A549 (cell line): ENCODE measurements around the gene PFN1. TPM values are rescaled to one million over a fixed set of nuclear protein-coding genes. Genes with fewer than 3 reads are reported as not detected.

Source experiments
- ATAC-seq, 2 experiments: fragments of 200-7000 bp in 1 of 2; fragments of >200 bp in 1 of 2; cut with Nextera tagmentation in 1 of 2; cut with Tn5 transposase in 1 of 2; 3 replicates each; pipeline versions ENCODE4 v1.8.0 to v1.9.1; 2018 to 2020; ENCODE audit warnings: mild to moderate bottlenecking in 1 of 2, moderate library complexity in 1 of 2
- CTCF ChIA-PET: fragments of 300-600 bp; sonication (Branson Sonifier 250); formaldehyde crosslinking; extraction: SDS; loops from one replicate; lab custom pipeline; 2021; ENCODE audit warnings: antibody characterized with exemption, inconsistent platforms; lab: Yijun Ruan, JAX
- POLR2A ChIA-PET: fragments of 350-600 bp; formaldehyde crosslinking; extraction: SDS; loops from one replicate; lab custom pipeline; 2021; ENCODE audit warnings: antibody characterized with exemption, inconsistent platforms; lab: Yijun Ruan, JAX
- DNase-seq, 2 experiments: peaks; one replicate each; pipeline versions ENCODE4 v3.0.0 to v3.0.0-alpha.2; 2011 to 2016; ENCODE audit warnings: low read depth in 1 of 2, low spot score in 1 of 2
- FAIRE-seq: peaks from 2 replicates; lab custom pipeline; 2011; peaks lifted over from hg19 to GRCh38; lab: Jason Lieb, UNC
- H3K27ac ChIP-seq, 2 experiments: fragments of >200 bp; sonication (Bioruptor Twin); formaldehyde crosslinking; 3 replicates each; pipeline ENCODE4 v1.5.1; 2016 to 2017
- H3K4me1 ChIP-seq: fragments of >200 bp; sonication (Bioruptor Twin); formaldehyde crosslinking; 3 replicates; pipeline ENCODE4 v1.6.1; 2016
- H3K4me2 ChIP-seq: fragments of >200 bp; sonication (Bioruptor Twin); formaldehyde crosslinking; 3 replicates; pipeline ENCODE4 v1.6.1; 2016
- H3K4me3 ChIP-seq: fragments of >200 bp; sonication (Bioruptor Twin); formaldehyde crosslinking; 3 replicates; pipeline ENCODE4 v1.5.1; 2016
- H3K9me3 ChIP-seq: fragments of >200 bp; sonication (Bioruptor Twin); formaldehyde crosslinking; 3 replicates; pipeline ENCODE4 v1.6.1; 2016
- BCL3 ChIP-seq: fragments of >200 bp; sonication (Bioruptor Twin); formaldehyde crosslinking; IDR thresholded peaks from 3 replicates; pipeline ENCODE4 v1.6.1; 2016
- CBX2 ChIP-seq: fragments of 200-600 bp; sonication (generic); IDR thresholded peaks from 2 replicates; pipeline ENCODE4 v1.6.1; 2016; ENCODE audit warnings: low read depth, mild to moderate bottlenecking, borderline replicate concordance
- CBX8 ChIP-seq: fragments of 200-600 bp; sonication (generic); IDR thresholded peaks from 2 replicates; pipeline ENCODE4 v1.6.1; 2016
- CEBPB ChIP-seq, 2 experiments: fragments of >200 bp in 1 of 2; sonication (Bioruptor Twin) in 1 of 2; formaldehyde crosslinking in 1 of 2; IDR thresholded peaks; 2 replicates each; pipeline ENCODE4 v1.6.1; 2012 to 2016
- EHMT2 ChIP-seq: fragments of 200-600 bp; sonication (generic); IDR thresholded peaks from 2 replicates; pipeline ENCODE4 v1.6.1; 2016; ENCODE audit warnings: antibody characterized with exemption, low read depth, mild to moderate bottlenecking, moderate library complexity
- GATA3 ChIP-seq: IDR thresholded peaks from 2 replicates; pipeline ENCODE4 v1.6.1; 2012; ENCODE audit warnings: borderline replicate concordance
- HDAC2 ChIP-seq: fragments of 200-600 bp; sonication (generic); IDR thresholded peaks from 2 replicates; pipeline ENCODE4 v1.6.1; 2016
- HEYL ChIP-seq: fragments of 250-450 bp; sonication (Bioruptor Pico); IDR thresholded peaks from 2 replicates; pipeline ENCODE4 v1.8.0; 2021; ENCODE audit warnings: mild to moderate bottlenecking, moderate library complexity
- HOXB13 ChIP-seq: fragments of 250-450 bp; sonication (Bioruptor Pico); IDR thresholded peaks from 2 replicates; pipeline ENCODE4 v1.5.0; 2020; ENCODE audit warnings: low read depth, mild to moderate bottlenecking, moderate library complexity
- HOXB5 ChIP-seq: fragments of 250-450 bp; sonication (Bioruptor Pico); IDR thresholded peaks from 2 replicates; pipeline ENCODE4 v1.5.0; 2020; ENCODE audit warnings: mild to moderate bottlenecking, moderate library complexity
- JUN ChIP-seq, 2 experiments: fragments of >200 bp; sonication (Bioruptor Twin); formaldehyde crosslinking; IDR thresholded peaks; 2 replicates in 1 of 2; 3 replicates in 1 of 2; pipeline ENCODE4 v1.6.1; 2016 to 2017
- KDM1A ChIP-seq: fragments of 200-600 bp; sonication (generic); IDR thresholded peaks from 2 replicates; pipeline ENCODE4 v1.6.1; 2016; ENCODE audit warnings: low read depth, mild to moderate bottlenecking
- POLR2A ChIP-seq: IDR thresholded peaks from 2 replicates; pipeline ENCODE4 v1.6.1; 2012; ENCODE audit warnings: mild to moderate bottlenecking, low read length
- RAD21 ChIP-seq, 2 experiments: fragments of >200 bp in 1 of 2; sonication (Bioruptor Twin) in 1 of 2; formaldehyde crosslinking in 1 of 2; IDR thresholded peaks in 1 of 2; conservative IDR thresholded peaks in 1 of 2; 2 replicates in 1 of 2; 3 replicates in 1 of 2; pipeline ENCODE4 v1.6.1; 2012 to 2018; ENCODE audit warnings: inconsistent platforms in 1 of 2
- RFX5 ChIP-seq: fragments of 450-650 bp; IDR thresholded peaks from 2 replicates; pipeline ENCODE4 v1.7.1; 2014; ENCODE audit warnings: antibody characterized with exemption, mild to moderate bottlenecking, moderate library complexity
- RNF2 ChIP-seq: fragments of 200-600 bp; sonication (generic); IDR thresholded peaks from 2 replicates; pipeline ENCODE4 v1.6.1; 2016; ENCODE audit warnings: low read depth, mild to moderate bottlenecking, antibody characterized with exemption, moderate library complexity, borderline replicate concordance
- SMC3 ChIP-seq: fragments of >200 bp; sonication (Bioruptor Twin); formaldehyde crosslinking; IDR thresholded peaks from 3 replicates; pipeline ENCODE4 v1.6.1; 2018; ENCODE audit warnings: inconsistent platforms
- ZC3H11A ChIP-seq: fragments of 450-650 bp; IDR thresholded peaks from 2 replicates; pipeline ENCODE4 v1.6.1; 2014; ENCODE audit warnings: antibody characterized with exemption, mild to moderate bottlenecking
- ZNF302 ChIP-seq: fragments of 250-450 bp; sonication (Bioruptor Pico); IDR thresholded peaks from 2 replicates; pipeline ENCODE4 v1.9.0; 2021; ENCODE audit warnings: inconsistent platforms, mild to moderate bottlenecking, moderate library complexity
- ZSCAN20 ChIP-seq: fragments of 250-450 bp; sonication (Bioruptor Pico); IDR thresholded peaks from 2 replicates; pipeline ENCODE4 v1.8.0; 2022; ENCODE audit warnings: mild to moderate bottlenecking, moderate library complexity
- WGBS: methylation state at CpG from one replicate; pipeline ENCODE4 v1.1.6; 2017; ENCODE audit errors: missing lambda C conversion rate; 5-methylcytosine and 5-hydroxymethylcytosine counted together
- polyA plus RNA-seq, 4 experiments: library from polyadenylated mRNA; depleted of rRNA in 3 of 4; stranded (reverse); fragments of >200 nt; fragmentation: RNase III in 1 of 4; extraction: RNeasy Plus Mini Kit Qiagen cat#74134 plus additional on column Dnase treatment in 1 of 4; gene quantifications; 2 replicates in 3 of 4; 3 replicates in 1 of 4; pipeline ENCODE4 v1.2.3, GENCODE V29; 2011 to 2017
- TF ChIP-seq, protein P1 (sequence below): fragments of 450-650 bp; IDR thresholded peaks from 2 replicates; pipeline ENCODE4 v1.6.1; 2014; ENCODE audit warnings: antibody characterized with exemption
- TF ChIP-seq, protein P2 (sequence below): IDR thresholded peaks from 2 replicates; pipeline ENCODE4 v1.6.1; 2012

Gene PFN1
- polyA plus RNA-seq, 2 of the 4 experiments (the other 2 are of a cell fraction): 1,732 to 3,230 TPM

DNA sequence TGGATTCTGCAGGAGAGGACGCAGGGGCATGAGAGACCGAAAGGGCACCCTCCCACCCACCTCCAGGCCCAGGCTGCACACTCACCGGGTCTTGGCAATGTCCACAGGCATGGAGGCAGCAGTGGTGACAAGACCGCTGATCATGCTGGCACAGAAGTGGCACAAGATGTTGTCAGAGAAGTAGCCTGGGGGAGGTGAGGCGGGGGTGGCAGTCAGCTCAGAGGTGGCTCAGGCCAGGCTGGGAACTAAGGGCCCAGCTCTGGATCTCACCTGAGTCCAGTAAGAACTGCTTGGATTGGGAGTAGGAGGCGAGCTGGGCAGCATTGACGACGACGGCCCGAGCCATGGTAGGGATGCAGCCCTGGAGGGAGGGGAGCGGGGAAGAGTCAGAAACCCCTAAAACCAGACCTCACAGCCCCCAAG is 10.2 kb downstream of the PFN1 start:
- no peak for DNase-seq
- H3K4me2 ChIP-seq: peak overlapping the region; percentile 94; the same call in 2 of the 3 replicates
- no peak for ATAC-seq
- H3K4me1 ChIP-seq: peaks cover 30% of the 10 kb centered on the region
- H3K27ac ChIP-seq: peak overlapping the region in 1 of 2 experiments; percentile 89; a peak in 2 of 6 replicates
- TF ChIP-seq HOXB13: no peak
- no peak for TF ChIP-seq ZSCAN20 (CRISPR knock-in tag)
- no peak for TF ChIP-seq CBX8
- TF ChIP-seq HEYL (CRISPR knock-in tag): no peak
- no peak for TF ChIP-seq JUN (IDR thresholded peaks at IDR 0.05)
- TF ChIP-seq, protein P1, sequence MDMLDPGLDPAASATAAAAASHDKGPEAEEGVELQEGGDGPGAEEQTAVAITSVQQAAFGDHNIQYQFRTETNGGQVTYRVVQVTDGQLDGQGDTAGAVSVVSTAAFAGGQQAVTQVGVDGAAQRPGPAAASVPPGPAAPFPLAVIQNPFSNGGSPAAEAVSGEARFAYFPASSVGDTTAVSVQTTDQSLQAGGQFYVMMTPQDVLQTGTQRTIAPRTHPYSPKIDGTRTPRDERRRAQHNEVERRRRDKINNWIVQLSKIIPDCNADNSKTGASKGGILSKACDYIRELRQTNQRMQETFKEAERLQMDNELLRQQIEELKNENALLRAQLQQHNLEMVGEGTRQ: no peak
- CTCF ChIA-PET: interaction anchor here (2.6 to 3.5 kb wide), 3 partner anchors 14 to 43 kb away, joined by 13 to 14 read pairs (median 14); no protein-coding TSS in a partner anchor
- no peak for FAIRE-seq
- H3K9me3 ChIP-seq: no peaks in the 10 kb centered on the region
- WGBS: 94% methylated on average over 11 of the region's 11 CpGs
- no peak overlapping the region for H3K4me3 ChIP-seq
- POLR2A ChIA-PET: interaction anchor here (2.9 kb wide), 1 partner anchor 29 kb away, joined by 17 read pairs; no protein-coding TSS in a partner anchor

DNA sequence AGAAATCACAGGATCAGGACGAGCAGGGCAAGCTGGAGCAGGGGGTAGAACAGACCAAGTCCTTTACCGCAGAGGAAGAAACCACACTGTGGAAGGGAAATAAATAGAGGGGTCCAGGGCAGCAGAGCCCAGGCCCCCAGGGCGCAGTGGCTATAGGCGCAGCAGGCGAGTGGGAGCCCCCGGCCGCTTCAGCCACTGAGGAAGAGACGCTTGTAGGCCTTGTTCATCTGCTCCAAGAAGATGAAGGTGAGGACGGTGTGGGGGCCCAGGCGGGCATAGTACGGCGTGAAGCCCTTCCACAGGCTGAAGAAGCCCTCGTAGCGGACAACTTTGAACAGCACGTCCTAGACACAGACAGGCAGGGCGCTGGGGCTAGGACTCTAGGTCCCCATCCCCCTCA is 10.8 kb downstream of the PFN1 start:
- Histone ChIP-seq H3K4me3 (no peak overlapping the region), H3K9me3 (no peaks in the 10 kb centered on the region), H3K4me1 (peaks cover 25% of the 10 kb centered on the region), H3K27ac (no peak overlapping the region), H3K4me2 (no peak overlapping the region)
- ATAC-seq (no peak), FAIRE-seq (no peak), DNase-seq (no peak)
- 96% methylated on average over 16 of the region's 16 CpGs for WGBS
- TF ChIP-seq SMC3 (no peak), RNF2 (no peak), EHMT2 (no peak), BCL3 (no peak)
- CTCF ChIA-PET: interaction anchor here (1.0 to 2.8 kb wide), 4 partner anchors 14 to 148 kb away, joined by 4 to 14 read pairs (median 10); partner anchors contain the start of gene CHRNE
- POLR2A ChIA-PET: no interaction called here

DNA sequence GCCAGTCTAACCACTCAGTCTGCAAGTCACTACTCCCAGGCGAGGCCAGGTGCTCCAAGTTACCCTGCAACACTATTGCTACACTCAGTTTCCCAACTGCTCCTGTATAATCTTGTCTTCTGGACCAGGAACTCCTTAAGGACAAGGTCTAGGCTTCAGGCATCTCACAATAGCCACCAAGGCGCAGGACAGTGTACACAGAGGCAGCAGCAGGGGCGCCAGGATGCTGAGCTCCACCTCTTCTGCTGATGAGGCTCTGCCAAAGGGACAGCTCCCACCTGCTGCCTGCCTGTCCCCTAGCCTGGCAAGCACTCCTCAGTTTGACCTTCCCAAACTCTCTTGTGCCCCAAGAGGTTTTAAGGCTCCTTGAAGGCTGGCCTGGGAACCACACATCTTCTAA is 11.9 kb downstream of the PFN1 start:
- Histone ChIP-seq H3K4me2 (no peak overlapping the region), H3K4me1 (peaks cover 13% of the 10 kb centered on the region), H3K27ac (no peak overlapping the region), H3K9me3 (no peaks in the 10 kb centered on the region), H3K4me3 (no peak overlapping the region)
- ATAC-seq: no peak
- no peak for DNase-seq
- ChIA-PET CTCF (interaction anchor here (1.0 to 2.6 kb wide), 7 partner anchors 9 to 146 kb away, joined by 3 to 14 read pairs (median 4); partner anchors contain the start of genes CAMTA2 and CHRNE), POLR2A (interaction anchor here (1.8 kb wide), 1 partner anchor 31 kb away, joined by 4 read pairs; the partner anchor contains the start of gene SPAG7)
- WGBS: 93% methylated on average over 3 of the region's 3 CpGs
- FAIRE-seq: no peak
- no peak for TF ChIP-seq HOXB5
- TF ChIP-seq ZNF302: no peak
- no peak for TF ChIP-seq ZC3H11A
- TF ChIP-seq POLR2A: no peak
- TF ChIP-seq CEBPB (IDR thresholded peaks at IDR 0.05): no peak
- TF ChIP-seq RFX5: no peak
- TF ChIP-seq HEYL (CRISPR knock-in tag): no peak
- no peak for TF ChIP-seq CBX2
- no peak for TF ChIP-seq KDM1A
- TF ChIP-seq RNF2: no peak
- no peak for TF ChIP-seq HDAC2
- no peak for TF ChIP-seq EHMT2
- TF ChIP-seq, protein P2, sequence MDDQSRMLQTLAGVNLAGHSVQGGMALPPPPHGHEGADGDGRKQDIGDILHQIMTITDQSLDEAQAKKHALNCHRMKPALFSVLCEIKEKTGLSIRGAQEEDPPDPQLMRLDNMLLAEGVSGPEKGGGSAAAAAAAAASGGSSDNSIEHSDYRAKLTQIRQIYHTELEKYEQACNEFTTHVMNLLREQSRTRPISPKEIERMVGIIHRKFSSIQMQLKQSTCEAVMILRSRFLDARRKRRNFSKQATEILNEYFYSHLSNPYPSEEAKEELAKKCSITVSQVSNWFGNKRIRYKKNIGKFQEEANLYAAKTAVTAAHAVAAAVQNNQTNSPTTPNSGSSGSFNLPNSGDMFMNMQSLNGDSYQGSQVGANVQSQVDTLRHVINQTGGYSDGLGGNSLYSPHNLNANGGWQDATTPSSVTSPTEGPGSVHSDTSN: no peak
- no peak for TF ChIP-seq RAD21 (conservative IDR thresholded peaks at IDR 0.05 in 1 of 2, IDR thresholded peaks at IDR 0.05 in 1 of 2)
- TF ChIP-seq GATA3: no peak
